Parathyroid adenoma (tissue), 2 donors: Measurements from ENCODE around the gene ETF1.

ENCODE experiments used
- H2AFZ ChIP-seq: fragments of 300-600 bp; sonication (generic); one replicate; pipeline ENCODE4 v1.7.0; 2017; ENCODE audit warnings: antibody characterized with exemption, mild to moderate bottlenecking
- H3K27ac ChIP-seq: fragments of 300-600 bp; sonication (generic); one replicate; pipeline ENCODE4 v1.7.0; 2017
- H3K27me3 ChIP-seq: fragments of 300-600 bp; sonication (generic); one replicate; pipeline ENCODE4 v1.7.0; 2017; ENCODE audit warnings: low read length; ENCODE audit not compliant: control insufficient read depth, insufficient read depth
- H3K36me3 ChIP-seq: fragments of 300-600 bp; sonication (generic); one replicate; pipeline ENCODE4 v1.7.0; 2017; ENCODE audit warnings: low read length; ENCODE audit not compliant: control insufficient read depth, insufficient read depth
- H3K4me1 ChIP-seq: fragments of 300-600 bp; sonication (generic); one replicate; pipeline ENCODE4 v1.7.0; 2017; ENCODE audit warnings: control low read depth
- H3K4me2 ChIP-seq: fragments of 300-600 bp; sonication (generic); one replicate; pipeline ENCODE4 v1.7.0; 2017; ENCODE audit warnings: low read length
- H3K4me3 ChIP-seq: fragments of 300-600 bp; sonication (generic); one replicate; pipeline ENCODE4 v1.7.0; 2017; ENCODE audit warnings: low read depth, low read length
- H3K79me2 ChIP-seq: fragments of 300-600 bp; sonication (generic); one replicate; pipeline ENCODE4 v1.7.0; 2017; ENCODE audit warnings: control low read depth
- H3K9ac ChIP-seq: fragments of 300-600 bp; sonication (generic); one replicate; pipeline ENCODE4 v1.7.0; 2017; ENCODE audit warnings: mild to moderate bottlenecking
- H3K9me3 ChIP-seq: fragments of 300-600 bp; sonication (generic); one replicate; pipeline ENCODE4 v1.7.0; 2017; ENCODE audit warnings: low read length; ENCODE audit not compliant: control insufficient read depth
- CTCF ChIP-seq: fragments of 300-600 bp; sonication (generic); IDR thresholded peaks from one replicate; pipeline ENCODE4 v1.7.0; 2017; ENCODE audit warnings: antibody characterized with exemption, mild to moderate bottlenecking
- donor health status: primary hyperparathyroidism.

ETF1 gene

GRCh38 chr5:138506370-138507306 is 36.4 kb downstream of the ETF1 start:
- no peak for TF ChIP-seq CTCF
- Histone ChIP-seq H3K9ac (no peak overlapping the region), H3K9me3 (no peaks in the 10 kb centered on the region), H3K4me1 (peaks cover 2% of the 10 kb centered on the region), H3K36me3 (no peaks in the 10 kb centered on the region), H3K27ac (no peak overlapping the region), H2AFZ (no peak overlapping the region), H3K27me3 (no peaks in the 10 kb centered on the region), H3K79me2 (no peaks in the 10 kb centered on the region), H3K4me3 (no peak overlapping the region), H3K4me2 (no peak overlapping the region)

GRCh38 chr5:138504799-138505198 is 38.2 kb downstream of the ETF1 start:
- H3K27me3 ChIP-seq, result no peaks in the 10 kb centered on the region
- no peak overlapping the region for H3K27ac ChIP-seq
- TF ChIP-seq CTCF, result no peak
- H3K4me2 ChIP-seq, result no peak overlapping the region
- no peaks in the 10 kb centered on the region for H3K36me3 ChIP-seq
- H3K79me2 ChIP-seq, result no peaks in the 10 kb centered on the region
- no peaks in the 10 kb centered on the region for H3K9me3 ChIP-seq
- no peak overlapping the region for H3K9ac ChIP-seq
- H2AFZ ChIP-seq, result no peak overlapping the region
- H3K4me3 ChIP-seq, result no peak overlapping the region
- peaks cover 2% of the 10 kb centered on the region for H3K4me1 ChIP-seq

- Histone ChIP-seq H3K4me2 (no peak overlapping the region), H3K9me3 (no peaks in the 10 kb centered on the region), H3K27ac (no peak overlapping the region), H3K27me3 (no peaks in the 10 kb centered on the region), H3K4me3 (no peak overlapping the region), H3K9ac (no peak overlapping the region), H3K4me1 (peaks cover 2% of the 10 kb centered on the region), H3K79me2 (no peaks in the 10 kb centered on the region), H3K36me3 (no peaks in the 10 kb centered on the region), H2AFZ (no peak overlapping the region)
- TF ChIP-seq CTCF, result peak; percentile 81
Observed at GRCh38 chr5:138503487-138504270, 39.4 kb downstream of the ETF1 start.

GRCh38 chr5:138502521-138502920 is 40.5 kb downstream of the ETF1 start:
- Histone ChIP-seq H3K27me3 (no peaks in the 10 kb centered on the region), H3K4me3 (no peak overlapping the region), H2AFZ (no peak overlapping the region), H3K79me2 (no peaks in the 10 kb centered on the region), H3K27ac (no peak overlapping the region), H3K4me2 (no peak overlapping the region), H3K36me3 (no peaks in the 10 kb centered on the region), H3K9me3 (no peaks in the 10 kb centered on the region), H3K4me1 (peaks cover 2% of the 10 kb centered on the region), H3K9ac (no peak overlapping the region)
- no peak for TF ChIP-seq CTCF
